GM18511 (cell line): ENCODE results near the gene POTEB3.
"Not testable (repeated sequence)": the region's sequence is repeated elsewhere in the genome, so short reads cannot be mapped to it uniquely, and the experiment has no call there.

Experiments
- ATAC-seq: cut with Tn5 transposase; IDR thresholded peaks from one replicate; pipeline ENCODE4 v1.9.1; 2021; ENCODE audit warnings: mild to moderate bottlenecking, moderate library complexity; ENCODE audit not compliant: unreplicated experiment

Gene POTEB3

DNA sequence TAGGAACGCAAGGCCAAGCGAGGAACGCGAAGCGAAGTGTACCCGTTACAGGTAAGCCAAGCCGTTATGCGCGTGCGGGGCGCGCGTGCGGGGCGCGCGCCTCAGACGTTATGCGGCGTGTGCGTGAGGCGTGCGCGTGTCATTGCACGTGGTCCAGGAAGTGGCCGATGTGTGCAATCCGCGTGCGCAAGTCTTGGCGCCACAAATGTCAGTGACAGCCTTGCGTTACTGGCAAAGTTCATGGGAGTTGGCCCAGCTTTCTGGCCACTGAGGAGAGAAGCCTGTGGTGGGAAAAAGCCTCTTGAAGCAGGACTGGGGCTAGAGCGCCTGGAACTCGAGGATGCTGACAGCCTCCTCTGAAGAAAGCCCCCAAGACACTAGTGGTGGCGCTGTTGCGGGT, at the start of gene POTEB3:
Gene POTEB3 (minus strand): TSS at position 101 of the 400 bp plus-strand sequence. CDS start 488 bp downstream, outside the sequence.
- not testable (repeated sequence) for ATAC-seq

GRCh38 chr15:21453683-21454082, 13.4 kb upstream of the POTEB3 start:
- not testable (repeated sequence) for ATAC-seq

- not testable (repeated sequence) for ATAC-seq
Observed at GRCh38 chr15:21451920-21452563, 11.7 kb upstream of the POTEB3 start.

- ATAC-seq = not testable (repeated sequence)
Observed at GRCh38 chr15:21451487-21451886, 11.2 kb upstream of the POTEB3 start.

- not testable (repeated sequence) for ATAC-seq
Observed at GRCh38 chr15:21407366-21407765, 32.9 kb downstream of the POTEB3 start.

GRCh38 chr15:21401531-21401930, 38.8 kb downstream of the POTEB3 start:
- not testable (repeated sequence) for ATAC-seq

- not testable (repeated sequence) for ATAC-seq
Observed at GRCh38 chr15:21399111-21399510, 41.2 kb downstream of the POTEB3 start.

DNA sequence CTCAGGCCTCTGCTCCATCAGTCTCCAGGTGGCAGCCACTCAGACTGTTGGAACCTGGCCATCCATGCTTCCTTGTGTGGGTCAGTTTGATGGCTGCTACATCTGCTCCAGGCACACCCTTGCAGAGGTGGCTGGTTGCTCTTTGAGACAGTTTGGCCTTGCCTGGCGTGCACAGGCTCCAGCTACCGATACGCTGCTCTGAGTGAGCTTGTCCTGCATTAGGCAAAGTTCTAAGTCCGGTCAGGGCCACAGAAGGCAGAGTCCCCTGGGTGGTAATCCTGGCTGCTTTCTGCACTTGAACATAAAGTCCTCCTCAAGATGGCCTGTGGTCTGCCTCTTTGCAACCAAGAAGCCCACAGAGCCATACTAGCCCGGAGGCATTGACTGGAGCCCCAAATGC, 41.8 kb downstream of the POTEB3 start:
- not testable (repeated sequence) for ATAC-seq

DNA sequence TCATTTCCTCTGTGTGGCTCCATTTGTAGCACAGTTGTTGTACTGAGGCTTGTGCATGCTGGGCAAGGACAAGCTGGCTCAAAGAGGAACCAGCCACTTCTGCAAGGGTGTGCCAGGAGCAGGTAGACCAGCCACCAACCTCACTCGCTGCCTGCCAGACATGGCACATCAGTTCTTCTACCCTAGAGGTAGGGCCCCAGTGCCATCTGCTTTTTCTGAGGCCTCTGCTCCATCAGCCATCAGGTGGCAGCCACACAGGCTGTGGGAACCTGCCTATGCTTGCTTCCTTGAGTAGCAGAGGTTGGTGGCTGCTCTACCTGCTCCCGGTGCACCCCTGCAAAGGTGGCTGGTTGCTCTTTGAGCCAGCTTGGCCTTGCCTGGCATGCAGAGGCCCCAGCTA, 42.6 kb downstream of the POTEB3 start:
- not testable (repeated sequence) for ATAC-seq

- ATAC-seq = not testable (repeated sequence)
Observed at GRCh38 chr15:21397186-21397585, 43.1 kb downstream of the POTEB3 start.

DNA sequence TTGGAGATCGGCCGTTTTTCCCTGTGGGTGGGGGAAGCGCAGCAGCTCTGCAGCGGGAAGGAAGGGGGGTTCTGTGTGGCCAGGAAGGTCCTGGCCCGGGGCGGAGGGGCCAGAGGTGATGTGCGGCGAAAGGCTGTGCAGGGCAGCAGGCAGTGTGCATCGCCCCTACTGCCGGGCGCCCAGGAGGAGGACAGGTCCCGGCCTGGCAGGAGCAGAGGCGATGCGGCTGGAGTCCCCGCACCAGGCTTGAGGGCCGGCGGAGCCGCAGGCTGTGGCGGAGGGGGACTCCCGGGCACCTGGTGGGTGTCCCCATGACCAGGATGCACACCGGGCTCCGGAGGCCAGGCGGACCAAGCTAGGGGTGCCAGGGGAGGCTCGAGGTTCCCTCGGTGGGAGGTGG, 54.3 kb downstream of the POTEB3 start:
- ATAC-seq = not testable (repeated sequence)

- not testable (repeated sequence) for ATAC-seq
Observed at GRCh38 chr15:21383866-21384485, 56.3 kb downstream of the POTEB3 start.

- not testable (repeated sequence) for ATAC-seq
Observed at GRCh38 chr15:21373682-21374081, 66.6 kb downstream of the POTEB3 start.

DNA sequence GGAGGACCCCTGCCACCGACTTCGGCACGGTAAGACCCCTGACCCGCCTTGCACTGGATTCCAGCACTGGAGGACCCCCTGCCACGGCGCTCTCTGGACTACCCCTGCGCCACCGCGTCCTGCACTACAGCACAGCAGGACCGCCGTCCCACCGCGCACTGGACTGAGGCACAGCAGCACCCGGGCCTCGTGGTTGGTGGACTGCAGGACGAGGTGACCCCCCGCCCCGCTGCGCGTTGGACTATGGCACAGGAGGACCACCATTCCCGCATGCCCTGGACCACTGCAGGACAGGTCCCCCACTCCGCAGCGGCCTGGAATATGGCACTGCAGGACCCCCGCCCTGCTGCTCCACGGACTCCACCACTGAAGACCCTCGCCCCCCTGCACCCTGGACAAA, 71.1 kb downstream of the POTEB3 start:
- not testable (repeated sequence) for ATAC-seq

GRCh38 chr15:21368625-21369024, 71.7 kb downstream of the POTEB3 start:
- not testable (repeated sequence) for ATAC-seq
